Measurements from ENCODE around the gene PLB1.

DNA sequence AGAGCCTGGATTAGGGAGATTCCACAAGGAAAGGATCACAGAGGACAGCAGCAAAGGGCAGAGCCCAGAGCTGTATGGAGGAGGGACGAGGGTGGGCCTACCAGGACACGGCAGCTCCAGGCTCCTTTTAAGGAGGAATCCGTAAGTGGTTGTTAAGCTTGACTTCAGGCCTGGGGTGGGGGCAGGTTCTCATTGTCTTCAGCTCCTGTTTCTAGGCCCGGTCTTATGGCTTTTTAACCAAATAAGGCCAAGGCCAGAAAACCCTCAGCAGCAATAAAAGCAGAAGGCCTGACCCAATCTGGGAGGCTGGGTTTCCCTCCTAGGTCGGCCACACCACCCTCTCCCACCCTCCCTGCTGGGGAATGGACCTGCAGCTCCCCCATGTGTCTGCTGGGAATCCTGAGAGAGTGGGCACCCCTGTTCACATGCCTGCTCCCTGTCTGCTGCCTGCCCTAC lies 111.2 kb downstream of the PLB1 start:
- TF ChIP-seq EP300 (IDR thresholded peaks at IDR 0.05), result no peak
- TF ChIP-seq, protein P1, sequence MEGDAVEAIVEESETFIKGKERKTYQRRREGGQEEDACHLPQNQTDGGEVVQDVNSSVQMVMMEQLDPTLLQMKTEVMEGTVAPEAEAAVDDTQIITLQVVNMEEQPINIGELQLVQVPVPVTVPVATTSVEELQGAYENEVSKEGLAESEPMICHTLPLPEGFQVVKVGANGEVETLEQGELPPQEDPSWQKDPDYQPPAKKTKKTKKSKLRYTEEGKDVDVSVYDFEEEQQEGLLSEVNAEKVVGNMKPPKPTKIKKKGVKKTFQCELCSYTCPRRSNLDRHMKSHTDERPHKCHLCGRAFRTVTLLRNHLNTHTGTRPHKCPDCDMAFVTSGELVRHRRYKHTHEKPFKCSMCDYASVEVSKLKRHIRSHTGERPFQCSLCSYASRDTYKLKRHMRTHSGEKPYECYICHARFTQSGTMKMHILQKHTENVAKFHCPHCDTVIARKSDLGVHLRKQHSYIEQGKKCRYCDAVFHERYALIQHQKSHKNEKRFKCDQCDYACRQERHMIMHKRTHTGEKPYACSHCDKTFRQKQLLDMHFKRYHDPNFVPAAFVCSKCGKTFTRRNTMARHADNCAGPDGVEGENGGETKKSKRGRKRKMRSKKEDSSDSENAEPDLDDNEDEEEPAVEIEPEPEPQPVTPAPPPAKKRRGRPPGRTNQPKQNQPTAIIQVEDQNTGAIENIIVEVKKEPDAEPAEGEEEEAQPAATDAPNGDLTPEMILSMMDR (IDR thresholded peaks at IDR 0.05), result peak in 2 of 4 experiments; percentile 14 to 54
